MG63 (cell line): ENCODE measurements around the gene ZFP36L1. TPM values are rescaled to one million over a fixed set of nuclear protein-coding genes. Genes with fewer than 3 reads are reported as not detected.
A peak's percentile ranks its signal among the peaks of the same experiment; 100 is the strongest.
"Not testable (repeated sequence)": the region's sequence is repeated elsewhere in the genome, so short reads cannot be mapped to it uniquely, and the experiment has no call there.

Experiments used
- DNase-seq: peaks from one replicate; pipeline ENCODE4 v3.0.0-alpha.2; 2020
- H3K27me3 ChIP-seq: fragments of 250-450 bp; sonication (Bioruptor Pico); 2 replicates; pipeline ENCODE4 v1.5.1; 2020; ENCODE audit warnings: mild to moderate bottlenecking, moderate library complexity
- H3K36me3 ChIP-seq: fragments of 250-450 bp; sonication (Bioruptor Pico); 2 replicates; pipeline ENCODE4 v1.5.1; 2020; ENCODE audit warnings: mild to moderate bottlenecking, moderate library complexity
- H3K4me3 ChIP-seq: fragments of 250-450 bp; sonication (Bioruptor Pico); 2 replicates; pipeline ENCODE4 v1.5.1; 2020; ENCODE audit warnings: mild to moderate bottlenecking, moderate library complexity
- H3K9me3 ChIP-seq: fragments of 250-450 bp; sonication (Bioruptor Pico); 2 replicates; pipeline ENCODE4 v1.5.1; 2020; ENCODE audit warnings: mild to moderate bottlenecking, moderate library complexity
- total RNA-seq: library from RNA; depleted of rRNA; stranded (reverse); fragments of >200 nt; shearing (Covaris generic); gene quantifications from 2 replicates; pipeline ENCODE4 v1.2.3, GENCODE V29; 2014; ENCODE audit warnings: low replicate concordance

Gene ZFP36L1
- total RNA-seq, 1 experiment from 2014 or later: 9.3 TPM

- Histone ChIP-seq H3K36me3 (no peaks in the 10 kb centered on the region), H3K27me3 (no peaks in the 10 kb centered on the region), H3K4me3 (no peak overlapping the region), H3K9me3 (no peaks in the 10 kb centered on the region)
- DNase-seq: no peak
Observed at GRCh38 chr14:68781161-68782021, 11.5 kb downstream of the ZFP36L1 start.

DNA sequence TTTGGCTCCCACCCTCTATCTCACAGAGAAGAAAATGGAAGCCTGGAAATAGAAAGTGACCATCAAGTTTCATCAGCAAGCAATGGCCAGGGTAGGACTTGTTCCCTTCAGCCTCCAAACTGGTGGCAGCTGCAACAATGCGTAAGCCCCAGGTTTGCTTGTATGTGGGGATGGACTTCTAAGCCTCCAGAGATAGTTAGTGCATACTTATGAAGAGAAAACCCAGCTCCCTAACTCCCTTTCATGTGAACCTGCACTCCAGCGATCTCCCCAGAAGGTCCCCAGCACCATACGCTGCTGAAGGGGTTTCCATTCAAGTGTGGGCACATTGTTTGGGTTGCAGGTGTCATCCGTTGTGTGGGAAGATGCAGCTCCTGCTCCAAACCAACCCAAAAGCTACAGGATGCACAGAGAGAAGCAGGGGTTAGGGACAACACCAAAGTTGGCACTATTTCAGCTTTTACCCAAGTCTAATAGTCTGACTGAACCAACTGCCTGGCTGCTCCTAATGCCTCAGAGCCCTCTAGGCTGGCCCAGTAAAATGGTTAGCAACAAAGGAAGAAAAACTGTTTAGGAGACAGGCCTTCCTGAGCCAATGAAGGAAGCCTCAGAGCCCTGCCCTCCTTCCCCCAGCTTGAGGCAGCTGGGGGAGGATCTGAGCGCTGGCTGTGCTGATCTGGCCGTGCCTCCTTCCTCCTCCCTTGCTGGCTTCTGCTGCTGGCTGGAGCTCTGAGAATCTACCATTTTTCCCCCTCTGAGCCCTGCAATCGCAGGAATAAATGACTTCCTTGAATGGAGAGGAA, 12.3 kb downstream of the ZFP36L1 start:
- Histone ChIP-seq H3K9me3 (peaks cover under 1% of the 10 kb centered on the region; the same call in 1 of the 2 replicates), H3K4me3 (no peak overlapping the region), H3K36me3 (no peaks in the 10 kb centered on the region), H3K27me3 (no peaks in the 10 kb centered on the region)
- peak; percentile 58 for DNase-seq

DNA sequence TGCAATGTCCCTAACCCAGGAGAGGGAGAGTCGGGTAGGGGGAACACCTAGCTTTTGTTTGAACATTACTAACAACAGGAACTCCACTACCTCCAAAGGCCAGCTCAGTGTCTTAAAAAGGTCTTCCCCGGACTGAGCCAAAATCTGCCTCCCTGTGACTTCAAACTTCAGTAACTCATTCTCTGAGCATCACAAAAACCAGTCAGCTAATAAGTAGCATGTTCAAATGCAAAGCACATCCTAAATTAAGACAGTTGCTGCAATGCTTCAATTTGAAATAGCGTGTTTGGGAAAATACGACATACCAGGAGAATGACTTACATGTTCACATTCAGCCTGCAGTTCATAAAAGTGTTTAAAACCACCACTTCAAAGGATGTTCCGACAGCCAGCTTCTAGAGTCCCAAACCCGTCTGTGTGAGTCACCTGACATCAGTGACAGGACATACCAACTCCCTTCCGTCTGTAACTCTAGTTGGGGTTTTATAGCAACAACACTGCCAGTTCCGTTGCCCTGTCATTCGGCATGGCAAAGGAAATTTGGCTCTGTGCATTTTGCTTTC, 13.0 kb downstream of the ZFP36L1 start:
- no peak for DNase-seq

GRCh38 chr14:68777644-68778043, 15.2 kb downstream of the ZFP36L1 start:
- Histone ChIP-seq H3K9me3 (peaks cover 2% of the 10 kb centered on the region; the same call in 1 of the 2 replicates), H3K27me3 (no peaks in the 10 kb centered on the region), H3K36me3 (no peaks in the 10 kb centered on the region), H3K4me3 (no peak overlapping the region)
- DNase-seq: no peak

More for the DNA sequence above, 13.0 kb downstream of the ZFP36L1 start:
- peaks cover 2% of the 10 kb centered on the region; the same call in 1 of the 2 replicates for H3K9me3 ChIP-seq
- H3K36me3 ChIP-seq: no peaks in the 10 kb centered on the region
- H3K27me3 ChIP-seq: no peaks in the 10 kb centered on the region
- no peak overlapping the region for H3K4me3 ChIP-seq

DNA sequence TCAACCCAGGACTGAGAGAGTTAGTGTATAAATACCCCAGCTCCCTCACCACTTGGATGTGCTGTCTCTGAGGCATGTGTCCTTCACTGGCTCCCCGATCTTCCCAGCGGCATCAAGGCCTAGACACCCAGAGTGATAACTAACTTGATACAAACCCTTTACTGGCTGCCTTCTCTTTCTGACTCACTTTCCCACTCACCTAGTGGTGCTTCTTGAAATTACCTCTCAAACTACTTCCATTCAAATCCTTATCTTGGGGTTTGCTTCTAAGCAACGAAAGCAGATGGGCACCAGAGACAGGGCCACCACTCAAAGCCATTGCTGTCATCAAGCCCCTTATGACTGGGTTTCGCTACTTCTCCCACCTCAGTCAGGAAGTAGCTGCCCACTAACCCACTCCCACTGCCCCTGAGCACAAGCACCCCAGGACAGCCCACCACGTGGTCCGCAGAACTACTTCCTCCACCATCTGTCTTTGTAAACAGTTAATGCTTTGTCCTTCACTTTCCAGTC, 17.2 kb downstream of the ZFP36L1 start:
- no peak for DNase-seq
- H3K9me3 ChIP-seq: peaks cover 2% of the 10 kb centered on the region; the same call in 1 of the 2 replicates
- no peaks in the 10 kb centered on the region for H3K36me3 ChIP-seq
- H3K4me3 ChIP-seq: no peak overlapping the region
- H3K27me3 ChIP-seq: no peaks in the 10 kb centered on the region

- H3K27me3 ChIP-seq: no peaks in the 10 kb centered on the region
- H3K4me3 ChIP-seq: no peak overlapping the region
- DNase-seq: peak; percentile 59
Observed at GRCh38 chr14:68774771-68775613, 17.9 kb downstream of the ZFP36L1 start.

GRCh38 chr14:68772761-68773381, 20.0 kb downstream of the ZFP36L1 start:
- Histone ChIP-seq H3K27me3 (no peaks in the 10 kb centered on the region), H3K9me3 (peaks cover 2% of the 10 kb centered on the region; the same call in 1 of the 2 replicates)
- no peak for DNase-seq

More at GRCh38 chr14:68774771-68775613, 17.9 kb downstream of the ZFP36L1 start:
- H3K9me3 ChIP-seq: peaks cover 2% of the 10 kb centered on the region; the same call in 1 of the 2 replicates
- H3K36me3 ChIP-seq: no peaks in the 10 kb centered on the region

GRCh38 chr14:68771631-68772030, 21.2 kb downstream of the ZFP36L1 start:
- no peak for DNase-seq
- Histone ChIP-seq H3K4me3 (no peak overlapping the region), H3K36me3 (no peaks in the 10 kb centered on the region), H3K9me3 (peaks cover 2% of the 10 kb centered on the region; the same call in 1 of the 2 replicates), H3K27me3 (no peaks in the 10 kb centered on the region)

More at GRCh38 chr14:68772761-68773381, 20.0 kb downstream of the ZFP36L1 start:
- no peak overlapping the region for H3K4me3 ChIP-seq
- no peaks in the 10 kb centered on the region for H3K36me3 ChIP-seq

GRCh38 chr14:68770553-68771286, 22.1 kb downstream of the ZFP36L1 start:
- H3K9me3 ChIP-seq: peaks cover 2% of the 10 kb centered on the region; the same call in 1 of the 2 replicates
- H3K27me3 ChIP-seq: no peaks in the 10 kb centered on the region
- H3K36me3 ChIP-seq: no peaks in the 10 kb centered on the region
- no peak for DNase-seq
- no peak overlapping the region for H3K4me3 ChIP-seq

DNA sequence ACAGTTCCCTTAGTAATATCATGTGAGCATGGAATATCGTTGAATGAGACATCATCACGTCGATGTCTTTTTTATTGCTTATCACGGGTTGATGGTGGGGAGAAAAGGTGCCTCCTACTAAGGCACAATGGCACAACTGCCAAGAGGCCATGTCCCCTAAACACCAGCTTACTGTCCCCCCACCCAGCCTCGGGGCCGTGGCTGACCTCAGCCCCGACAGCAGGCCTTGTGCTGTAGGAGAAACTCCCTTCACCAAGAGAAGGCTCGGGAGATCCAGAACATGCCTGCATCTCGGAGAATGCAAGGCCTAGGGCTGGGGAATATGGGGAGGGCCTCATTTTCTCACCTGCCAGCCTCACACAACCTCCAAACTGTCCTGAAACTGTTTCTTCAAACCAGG, 22.8 kb downstream of the ZFP36L1 start:
- H3K9me3 ChIP-seq: no peaks in the 10 kb centered on the region
- no peak overlapping the region for H3K4me3 ChIP-seq
- no peak for DNase-seq
- no peaks in the 10 kb centered on the region for H3K27me3 ChIP-seq
- no peaks in the 10 kb centered on the region for H3K36me3 ChIP-seq

- Histone ChIP-seq H3K9me3 (no peaks in the 10 kb centered on the region), H3K27me3 (no peaks in the 10 kb centered on the region), H3K4me3 (no peak overlapping the region), H3K36me3 (no peaks in the 10 kb centered on the region)
- no peak for DNase-seq
Observed at GRCh38 chr14:68768316-68768715, 24.6 kb downstream of the ZFP36L1 start.

- Histone ChIP-seq H3K36me3 (no peaks in the 10 kb centered on the region), H3K9me3 (no peaks in the 10 kb centered on the region), H3K27me3 (no peaks in the 10 kb centered on the region), H3K4me3 (no peak overlapping the region)
- DNase-seq: no peak
Observed at GRCh38 chr14:68767248-68767645, 25.6 kb downstream of the ZFP36L1 start.

- Histone ChIP-seq H3K9me3 (no peaks in the 10 kb centered on the region), H3K27me3 (no peaks in the 10 kb centered on the region), H3K4me3 (no peak overlapping the region), H3K36me3 (no peaks in the 10 kb centered on the region)
- DNase-seq: no peak
Observed at GRCh38 chr14:68766299-68767247, 26.3 kb downstream of the ZFP36L1 start.

DNA sequence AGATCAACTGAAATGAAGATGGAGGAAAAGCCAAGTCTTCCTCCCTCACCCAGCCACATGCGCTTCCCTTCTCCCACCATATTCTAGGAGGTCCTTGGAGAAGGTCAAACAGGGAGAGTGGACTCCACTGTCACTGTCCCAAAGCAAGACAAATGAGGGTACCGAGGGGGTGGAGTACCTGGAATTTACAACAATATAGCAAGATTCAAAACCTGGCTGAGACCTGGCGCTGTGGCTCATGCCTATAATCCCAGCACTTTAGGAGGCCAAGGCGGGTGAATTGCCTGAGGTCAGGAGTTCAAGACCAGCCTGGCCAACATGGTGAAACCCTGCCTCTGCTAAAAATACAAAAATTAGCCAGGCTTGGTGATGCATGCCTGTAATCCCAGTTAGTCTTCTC, 29.0 kb downstream of the ZFP36L1 start:
- not testable (repeated sequence) for H3K4me3 ChIP-seq, H3K27me3 ChIP-seq, DNase-seq, H3K9me3 ChIP-seq, H3K36me3 ChIP-seq
